Measurements from ENCODE around the gene AATK.

- TF ChIP-seq CTCF (conservative IDR thresholded peaks at IDR 0.05 in 1 of 2, IDR thresholded peaks at IDR 0.05 in 1 of 2; ENCODE audit: extremely low read depth in 1 of 2, insufficient read depth in 1 of 2, low read depth in 1 of 2, low read length in 2 of 2), result no peak
- no peak for TF ChIP-seq EZH2 (IDR thresholded peaks at IDR 0.05; ENCODE audit: borderline replicate concordance, low read length)
Measured at GRCh38 chr17:81115749-81116464, 50.1 kb downstream of the AATK start.
